Measurements from ENCODE around the gene SLC38A2.
A peak's percentile ranks its signal among the peaks of the same experiment; 100 is the strongest.

The SLC38A2 gene

DNA sequence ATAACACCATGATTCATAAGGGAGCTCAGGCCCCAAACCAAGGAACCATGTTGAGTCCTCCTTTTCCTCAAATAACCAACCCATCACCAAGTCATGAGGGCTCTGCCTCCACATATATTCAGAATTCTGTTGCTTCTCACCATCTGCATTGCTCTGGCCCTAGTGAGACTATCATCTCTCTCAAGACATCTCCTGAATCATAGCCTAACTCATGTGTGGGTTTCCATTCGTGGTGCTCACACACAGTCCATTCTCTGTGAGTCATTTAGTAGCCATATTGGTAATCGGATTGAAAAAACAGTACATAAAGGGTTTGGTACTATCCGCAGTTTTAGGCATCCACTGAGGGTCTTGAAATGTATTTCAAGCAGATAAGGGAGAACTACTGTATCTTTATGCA lies 5.1 kb upstream of the SLC38A2 start:
- no peak for DNase-seq (ENCODE audit: extremely low read depth in 1 of 2, low read depth in 1 of 2)

DNA sequence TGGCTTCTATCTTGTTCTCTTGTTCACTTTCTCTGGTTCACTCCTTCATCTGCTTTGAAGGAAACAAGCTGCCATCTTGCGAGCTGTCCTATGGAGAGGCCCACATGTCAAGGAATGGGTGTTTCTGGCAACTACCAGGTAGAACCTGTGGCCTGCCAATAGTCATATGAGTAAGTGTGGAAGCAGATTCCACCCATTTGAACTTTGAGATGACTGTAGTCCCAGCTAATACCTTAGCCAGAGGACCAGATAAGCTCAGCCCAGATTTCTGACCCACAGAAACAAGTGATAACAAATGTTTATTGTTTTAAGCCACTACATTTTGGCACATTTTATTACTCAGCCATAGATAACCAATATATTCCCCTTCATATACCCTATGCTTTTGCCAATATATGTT lies 4.0 kb upstream of the SLC38A2 start:
- no peak for DNase-seq (ENCODE audit: extremely low read depth in 1 of 2, low read depth in 1 of 2)

DNA sequence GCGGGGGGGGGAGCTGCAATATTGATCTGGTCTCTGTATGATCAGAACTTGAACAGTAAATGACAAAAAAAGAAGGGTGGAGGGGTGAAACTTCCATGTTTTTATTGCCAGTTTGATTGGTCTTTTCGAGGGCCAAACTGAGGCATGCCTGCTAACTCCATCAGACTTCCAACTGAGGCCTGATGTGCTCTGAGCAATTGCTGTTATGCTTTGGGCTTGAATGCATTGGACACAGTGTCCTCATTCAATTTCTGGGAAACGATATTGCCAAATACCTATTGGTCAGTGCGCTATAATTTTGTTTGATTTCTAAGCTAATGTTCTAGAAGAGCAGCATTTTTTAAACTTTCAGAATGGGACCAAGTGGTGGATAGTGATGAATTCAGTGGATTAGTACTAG lies 2.1 kb upstream of the SLC38A2 start:
- no peak for DNase-seq (ENCODE audit: extremely low read depth in 1 of 2, low read depth in 1 of 2)

DNA sequence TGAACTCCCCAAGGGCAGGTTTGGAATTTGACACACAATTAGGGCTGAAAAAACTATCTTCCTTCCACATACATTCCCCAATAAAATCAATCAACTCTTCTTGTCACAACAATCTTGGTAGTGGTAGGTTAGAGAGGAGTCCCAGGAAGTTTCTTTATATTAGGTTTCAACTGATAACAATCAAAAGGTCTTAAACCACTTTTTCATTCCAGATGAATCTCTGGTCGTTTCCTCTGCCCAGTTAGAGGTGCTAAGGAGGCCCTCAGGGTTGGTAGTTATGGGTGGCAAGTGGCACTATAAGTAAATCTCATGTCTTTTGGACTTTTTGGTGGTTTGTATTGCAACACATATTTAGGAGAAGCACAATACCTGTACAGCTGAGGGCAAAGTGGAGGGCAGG lies 1.7 kb upstream of the SLC38A2 start:
- no peak for DNase-seq (ENCODE audit: extremely low read depth in 1 of 2, low read depth in 1 of 2)

DNA sequence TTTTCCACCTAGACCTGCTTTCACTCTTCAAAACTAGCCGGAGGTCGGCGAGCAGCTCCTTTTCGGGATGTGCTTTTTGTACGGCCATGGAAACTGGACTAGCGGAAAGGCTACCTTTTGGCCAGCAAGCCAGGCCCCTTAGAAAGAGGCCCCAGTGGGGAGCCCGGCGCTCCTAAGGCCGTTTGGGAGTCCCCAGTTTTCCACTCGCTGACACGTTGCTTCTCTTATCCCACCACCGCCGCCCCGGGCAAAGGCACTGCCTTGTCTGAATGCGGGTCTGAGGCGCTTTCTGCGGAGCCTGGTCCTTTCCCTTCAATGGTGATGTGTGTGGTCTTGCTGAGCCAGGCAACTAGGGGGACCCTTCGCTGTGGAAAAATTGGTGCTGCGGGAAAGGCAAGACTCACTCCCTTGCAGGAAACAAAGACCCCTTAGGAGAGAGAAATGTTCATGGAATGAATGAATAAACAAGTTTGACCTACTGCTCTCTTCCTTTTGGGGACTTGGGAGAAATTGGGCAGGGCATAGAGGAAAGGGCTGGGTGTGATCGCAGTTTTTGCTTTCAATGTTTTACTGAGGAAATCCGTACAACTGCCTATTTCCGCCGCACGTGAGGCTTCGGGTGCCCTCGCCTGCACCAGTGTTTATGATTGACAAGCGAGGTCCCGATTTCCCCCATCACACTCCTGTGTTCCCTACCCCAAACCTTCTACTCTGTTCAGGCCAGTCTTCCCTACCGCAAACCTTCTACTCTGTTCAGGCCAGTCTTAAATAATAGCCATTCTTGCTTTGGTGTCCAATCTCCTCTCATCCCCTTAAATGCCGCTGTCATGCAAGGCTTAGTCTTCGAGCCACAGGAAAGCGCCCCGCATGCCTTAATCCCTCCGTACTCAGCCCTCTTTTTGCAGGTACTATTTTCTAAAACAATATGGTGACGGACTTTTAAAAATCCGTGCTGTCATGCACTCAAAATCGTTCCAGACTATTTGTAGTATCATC lies 1.0 kb upstream of the SLC38A2 start:
- no peak for DNase-seq (ENCODE audit: extremely low read depth in 1 of 2, low read depth in 1 of 2)

DNA sequence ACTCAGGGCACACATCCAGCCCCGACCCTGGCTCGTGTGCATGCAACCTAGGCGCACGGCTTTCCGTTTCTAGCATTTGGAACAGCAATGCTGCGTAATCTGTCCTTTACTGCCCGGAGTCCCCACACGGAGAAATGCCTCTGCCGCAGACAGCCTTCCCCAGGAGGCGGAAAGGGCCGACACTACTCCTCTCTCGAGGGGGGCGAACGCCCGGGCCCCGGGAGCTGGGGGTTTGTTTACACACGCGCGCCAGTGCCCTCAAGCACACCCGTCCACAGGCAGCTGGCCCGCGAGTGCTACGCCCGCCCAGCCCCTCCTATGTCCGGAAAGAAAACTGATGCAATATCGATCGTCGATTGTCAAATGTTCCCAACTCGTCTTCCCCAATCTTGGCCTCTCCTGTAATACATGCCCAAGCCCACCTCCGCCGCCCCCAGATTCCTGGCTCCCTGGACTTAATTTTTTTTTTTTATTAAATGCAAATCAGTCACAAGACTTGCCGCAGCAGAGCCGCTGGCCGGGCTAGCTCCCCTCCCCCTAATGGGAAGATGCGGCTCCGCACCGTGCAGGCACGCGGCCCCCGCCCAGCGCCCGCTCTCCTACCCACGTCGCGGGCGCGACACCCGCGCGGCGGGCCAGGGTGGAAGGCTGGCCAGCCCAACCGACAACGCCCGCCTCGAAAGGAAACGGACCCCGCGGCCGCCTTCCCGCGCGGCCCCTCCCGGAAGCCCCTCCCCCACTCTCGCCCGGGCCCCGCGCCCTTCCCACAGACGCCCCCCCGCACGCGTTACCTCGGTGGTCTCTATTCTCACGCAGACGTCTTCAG lies 642 bp downstream of the SLC38A2 start:
- peak in 1 of 2 donors; percentile 35 for DNase-seq (ENCODE audit: extremely low read depth in 1 of 2, low read depth in 1 of 2)

DNA sequence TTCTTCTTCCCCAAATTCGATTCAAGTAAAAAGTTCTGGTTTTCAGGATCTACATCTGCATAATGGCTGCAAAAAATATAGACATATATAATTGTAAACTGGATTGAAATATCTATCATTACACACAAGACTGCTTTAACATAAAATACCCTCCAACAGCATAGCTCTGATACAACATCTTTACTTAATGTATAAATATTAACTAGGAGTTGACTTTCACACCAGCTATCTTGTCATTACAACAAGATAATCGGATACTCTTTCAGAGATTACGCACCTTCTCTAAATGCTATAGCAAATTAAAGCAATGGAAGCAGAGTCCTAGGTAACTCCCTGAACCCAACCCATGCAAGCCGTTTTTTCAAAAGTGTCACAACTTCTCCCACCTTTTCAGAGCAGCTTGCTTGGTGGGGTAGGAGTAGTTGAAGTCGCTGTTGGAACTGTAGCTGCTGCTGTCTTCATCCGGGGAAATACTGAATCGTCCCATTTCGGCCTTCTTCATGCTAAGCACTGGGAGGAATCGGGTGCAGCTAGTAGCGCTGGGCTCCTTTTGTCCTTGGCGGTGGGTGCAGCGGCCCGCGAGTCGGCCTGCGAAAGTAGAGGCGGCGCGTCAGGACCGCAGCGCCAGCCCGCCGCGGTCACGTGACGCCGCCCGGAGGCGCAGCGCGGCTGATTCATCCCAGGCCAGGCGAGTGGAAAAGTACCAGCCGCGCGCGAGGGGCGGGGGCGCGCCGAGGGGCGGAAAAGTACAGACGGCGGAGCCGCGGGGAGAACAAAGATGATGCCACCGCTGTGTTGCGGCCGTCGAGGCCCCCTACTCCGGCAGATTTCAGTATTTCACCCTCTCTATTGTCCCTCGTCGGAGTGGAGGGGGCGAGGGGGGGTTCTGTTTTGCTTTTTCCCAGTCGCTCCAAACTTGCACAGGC lies 1.5 kb downstream of the SLC38A2 start:
- DNase-seq (ENCODE audit: extremely low read depth in 1 of 2, low read depth in 1 of 2): peak; percentile 81 to 93

DNA sequence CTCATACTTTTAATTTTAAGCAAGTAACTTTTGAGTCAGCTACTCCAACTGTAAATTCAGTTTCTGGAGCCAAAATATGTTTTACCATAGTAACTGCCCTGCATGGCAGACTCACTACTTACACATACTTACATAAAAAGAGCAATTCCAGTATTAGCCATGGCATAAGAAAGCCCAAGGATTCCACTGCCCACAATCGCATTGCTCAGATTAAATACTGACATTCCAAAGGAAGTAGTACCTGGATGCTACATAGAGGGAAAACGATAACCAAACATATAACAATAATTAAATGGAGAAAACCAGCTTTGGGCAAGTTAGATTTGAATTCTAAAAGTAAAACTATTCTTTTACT lies 2.2 kb downstream of the SLC38A2 start:
- DNase-seq (ENCODE audit: extremely low read depth in 1 of 2, low read depth in 1 of 2): no peak

DNA sequence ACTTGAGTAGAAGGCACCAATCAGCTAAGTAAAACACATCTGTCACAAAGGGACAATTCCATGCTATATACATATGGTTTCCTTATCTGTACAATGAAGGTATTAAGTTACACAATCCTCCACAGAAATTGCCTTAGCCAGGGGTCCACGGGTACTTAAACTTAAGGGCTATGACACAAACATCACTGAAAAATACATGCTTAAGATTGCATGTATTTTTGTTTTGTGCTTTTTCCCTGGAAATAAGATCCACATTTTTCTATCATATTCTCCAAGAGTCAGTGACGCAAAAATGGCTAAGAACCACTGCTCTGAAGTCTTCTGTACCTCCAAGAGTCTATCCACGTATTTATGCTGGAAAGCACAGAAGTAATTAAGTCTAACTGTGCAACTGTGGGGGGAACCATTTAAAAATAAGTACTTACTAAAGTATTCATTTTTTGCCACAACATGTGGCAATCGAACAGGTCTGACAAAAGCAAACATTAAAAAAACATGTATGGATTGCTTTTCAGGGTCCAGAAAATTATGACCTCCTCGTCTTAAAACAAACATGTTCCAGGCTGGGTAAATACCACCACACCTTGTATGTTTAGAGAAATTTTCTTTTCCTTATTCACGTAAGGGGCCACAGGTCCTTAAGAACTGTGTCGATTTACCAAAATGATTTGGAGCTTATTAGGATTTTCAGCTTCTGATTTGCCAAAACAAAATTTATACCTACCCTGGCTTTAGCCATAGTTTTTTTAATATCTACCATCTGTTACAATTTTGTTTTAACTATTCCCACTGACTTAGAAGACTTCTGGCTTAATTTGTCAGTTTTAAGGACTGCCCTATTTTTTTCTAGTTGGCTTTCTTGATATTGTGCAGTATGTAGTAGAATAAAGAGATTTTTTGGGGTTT lies 2.8 kb downstream of the SLC38A2 start:
- no peak for DNase-seq (ENCODE audit: extremely low read depth in 1 of 2, low read depth in 1 of 2)

DNA sequence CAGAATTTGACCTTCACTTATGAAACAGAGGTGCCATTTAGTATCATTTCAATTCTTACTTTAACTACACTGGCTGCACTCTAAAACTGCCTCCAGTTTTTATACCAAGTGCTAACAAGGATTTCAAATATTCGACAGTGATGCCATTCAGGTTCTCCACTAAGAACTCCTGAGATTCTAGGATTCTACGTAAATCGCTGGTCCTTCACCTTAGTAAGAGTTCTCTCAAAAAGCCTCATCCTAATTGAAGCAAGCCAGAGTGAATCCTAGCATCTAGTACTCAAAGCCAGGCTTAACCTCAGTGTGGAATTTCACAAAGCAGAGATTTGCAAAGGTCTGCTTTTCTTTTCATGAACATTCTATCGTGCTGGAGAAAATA lies 3.5 kb downstream of the SLC38A2 start:
- DNase-seq (ENCODE audit: extremely low read depth in 1 of 2, low read depth in 1 of 2): no peak

DNA sequence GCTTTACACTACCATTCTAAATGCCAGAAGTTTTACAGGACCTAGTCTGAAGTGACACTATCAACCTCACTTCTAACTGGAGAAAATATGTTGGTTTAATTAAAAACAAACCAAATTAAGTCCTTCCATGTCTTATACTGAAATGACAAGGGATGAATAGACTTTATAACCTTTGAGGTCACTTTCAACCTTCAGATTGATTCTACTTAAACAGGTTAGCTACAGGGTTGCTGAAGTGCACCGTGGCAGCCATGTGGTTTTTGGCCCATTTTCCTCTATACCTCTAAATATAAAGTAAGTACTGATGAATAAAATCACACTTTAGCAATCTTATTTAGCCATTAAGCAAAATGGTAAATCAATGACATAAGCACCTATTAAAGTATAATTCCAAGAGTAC lies 3.9 kb downstream of the SLC38A2 start:
- DNase-seq (ENCODE audit: extremely low read depth in 1 of 2, low read depth in 1 of 2): no peak

DNA sequence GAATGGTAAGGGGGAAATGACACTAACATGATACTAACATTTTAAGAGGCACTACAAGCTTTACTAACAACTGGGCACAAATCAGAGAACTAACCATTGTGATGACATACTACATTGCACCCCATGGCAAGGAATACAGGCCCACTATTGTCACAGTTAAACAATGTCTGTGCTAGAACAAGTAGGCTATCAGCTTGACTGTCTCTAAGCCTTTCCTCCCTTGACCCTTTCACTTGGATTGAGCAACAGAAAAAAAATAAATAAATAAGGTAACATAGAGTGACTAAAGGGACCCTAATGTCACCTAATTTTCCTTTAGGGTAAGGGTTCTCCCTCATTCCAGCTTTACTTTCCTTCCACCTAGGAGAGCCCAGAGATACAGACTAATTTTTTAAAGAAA lies 4.4 kb downstream of the SLC38A2 start:
- DNase-seq (ENCODE audit: extremely low read depth in 1 of 2, low read depth in 1 of 2): no peak

DNA sequence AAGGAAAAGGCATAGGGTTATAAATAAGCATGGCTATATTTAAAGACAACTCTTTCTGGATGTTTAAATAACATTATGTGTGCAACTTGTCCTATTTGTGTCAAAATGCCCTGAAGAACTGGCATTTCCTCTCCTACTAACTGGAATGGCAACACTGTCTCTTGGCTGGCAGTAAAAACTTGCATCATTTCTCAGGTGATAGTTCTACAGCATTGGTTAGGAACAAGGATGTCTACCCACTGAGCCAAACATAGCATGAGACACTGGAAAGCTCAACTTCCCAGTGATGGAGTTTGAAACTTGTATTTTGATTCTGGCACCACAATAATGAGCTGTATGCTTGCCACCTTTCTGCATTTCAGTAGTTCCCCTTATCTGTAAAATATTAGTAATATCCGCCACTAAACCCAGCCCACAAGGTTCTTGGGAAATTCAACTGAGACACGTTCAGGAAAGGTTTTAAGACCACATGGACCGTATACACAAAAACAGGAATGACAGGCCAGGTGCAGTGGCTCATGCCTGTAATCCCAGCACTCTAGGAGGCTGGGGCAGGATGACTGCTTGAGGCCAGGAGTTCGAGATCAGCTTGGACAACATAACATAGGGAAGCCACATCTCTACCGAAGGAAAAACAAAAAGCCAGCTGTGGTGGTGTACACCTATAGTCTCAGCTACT lies 5.1 kb downstream of the SLC38A2 start:
- DNase-seq (ENCODE audit: extremely low read depth in 1 of 2, low read depth in 1 of 2): no peak

DNA sequence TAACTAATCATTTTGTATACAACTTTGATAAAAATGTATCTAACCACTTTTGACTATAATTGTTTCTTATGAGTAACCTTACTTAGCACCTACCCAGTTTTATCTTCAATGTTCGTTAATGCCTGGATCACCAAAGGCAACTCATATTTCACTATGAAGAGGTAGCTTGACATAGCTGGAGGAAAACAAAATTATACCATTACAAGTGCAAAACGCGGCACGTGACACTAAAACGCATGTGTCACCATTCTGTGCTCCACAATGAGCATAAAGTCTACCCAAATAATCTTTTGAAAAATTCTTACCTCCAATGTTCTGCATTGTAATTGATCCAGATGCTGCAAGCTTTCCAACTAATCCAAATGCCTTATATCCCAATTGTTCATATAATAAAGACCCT lies 5.8 kb downstream of the SLC38A2 start:
- DNase-seq (ENCODE audit: extremely low read depth in 1 of 2, low read depth in 1 of 2): no peak

DNA sequence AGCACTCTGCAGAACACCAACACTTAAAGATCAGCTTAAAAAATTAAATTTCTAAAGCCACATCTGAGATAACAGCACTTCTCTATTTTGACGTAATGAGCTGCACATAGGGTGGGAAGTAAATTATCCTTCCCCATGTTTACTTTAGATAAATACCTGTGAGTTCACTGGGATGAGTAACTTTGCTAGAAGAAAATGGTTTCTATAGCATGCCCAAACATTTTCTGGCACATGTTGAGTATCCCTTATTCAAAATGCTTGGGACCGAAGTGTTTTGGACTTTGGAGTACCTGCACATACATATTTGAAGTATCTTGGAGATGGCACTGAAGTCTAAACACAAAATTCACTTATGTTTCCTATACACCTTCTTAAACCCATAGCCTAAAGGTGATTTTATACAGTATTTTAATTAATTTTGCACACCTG lies 6.6 kb downstream of the SLC38A2 start:
- no peak for DNase-seq (ENCODE audit: extremely low read depth in 1 of 2, low read depth in 1 of 2)

DNA sequence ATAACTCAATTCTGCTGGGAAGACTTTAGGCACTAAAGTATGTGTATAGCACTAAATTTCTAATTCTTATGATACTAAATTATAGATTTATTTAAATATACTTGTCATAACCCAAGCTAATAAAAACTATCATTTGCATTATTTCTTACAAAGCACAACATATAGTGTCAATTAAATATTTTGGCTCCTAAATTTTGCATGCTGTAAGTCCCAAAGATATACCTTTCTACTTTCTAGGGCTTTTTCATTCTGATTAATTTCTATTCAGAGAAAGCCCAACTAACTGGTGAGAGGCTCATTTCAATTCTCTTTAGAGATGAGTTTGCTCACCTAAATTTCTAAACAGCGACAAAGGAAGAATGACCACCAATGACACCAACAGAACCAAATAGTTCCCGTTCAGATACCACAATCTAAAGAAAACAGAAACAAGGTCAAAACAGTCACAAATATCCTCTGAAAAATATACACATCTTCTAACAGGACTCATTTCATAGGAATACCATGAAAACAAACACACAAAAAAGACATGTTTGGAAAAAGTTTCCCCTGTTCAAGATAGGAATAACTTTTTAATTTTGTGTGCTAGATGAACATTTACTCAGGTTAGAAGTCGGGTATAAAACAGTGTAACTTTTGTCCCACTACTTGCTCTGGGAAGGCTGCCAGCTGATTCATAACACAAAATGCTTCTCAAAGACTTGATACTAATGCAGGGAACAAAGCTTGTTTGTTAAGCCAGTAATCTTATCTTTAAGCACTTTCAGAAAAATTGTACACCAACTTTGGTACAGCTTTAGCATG lies 7.6 kb downstream of the SLC38A2 start:
- DNase-seq (ENCODE audit: extremely low read depth in 1 of 2, low read depth in 1 of 2): no peak

DNA sequence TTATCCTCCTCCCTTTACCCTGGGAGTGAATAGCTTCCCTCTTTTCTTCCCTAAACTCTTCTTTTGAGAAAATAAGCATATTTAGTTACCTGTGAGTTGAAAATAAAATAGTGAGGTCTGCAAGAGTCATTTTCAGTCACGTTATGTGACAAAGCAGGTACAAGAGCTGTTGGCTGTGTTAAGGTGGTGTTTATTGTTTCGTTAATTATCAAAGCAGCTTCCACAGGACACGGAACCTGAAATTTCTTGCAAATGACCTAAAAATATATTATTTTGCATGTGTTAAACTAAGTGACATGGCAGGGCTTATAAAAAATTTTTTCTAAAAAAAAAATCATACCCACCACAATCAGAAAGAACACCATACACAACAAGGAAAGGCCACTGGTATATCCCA lies 8.3 kb downstream of the SLC38A2 start:
- DNase-seq (ENCODE audit: extremely low read depth in 1 of 2, low read depth in 1 of 2): no peak

DNA sequence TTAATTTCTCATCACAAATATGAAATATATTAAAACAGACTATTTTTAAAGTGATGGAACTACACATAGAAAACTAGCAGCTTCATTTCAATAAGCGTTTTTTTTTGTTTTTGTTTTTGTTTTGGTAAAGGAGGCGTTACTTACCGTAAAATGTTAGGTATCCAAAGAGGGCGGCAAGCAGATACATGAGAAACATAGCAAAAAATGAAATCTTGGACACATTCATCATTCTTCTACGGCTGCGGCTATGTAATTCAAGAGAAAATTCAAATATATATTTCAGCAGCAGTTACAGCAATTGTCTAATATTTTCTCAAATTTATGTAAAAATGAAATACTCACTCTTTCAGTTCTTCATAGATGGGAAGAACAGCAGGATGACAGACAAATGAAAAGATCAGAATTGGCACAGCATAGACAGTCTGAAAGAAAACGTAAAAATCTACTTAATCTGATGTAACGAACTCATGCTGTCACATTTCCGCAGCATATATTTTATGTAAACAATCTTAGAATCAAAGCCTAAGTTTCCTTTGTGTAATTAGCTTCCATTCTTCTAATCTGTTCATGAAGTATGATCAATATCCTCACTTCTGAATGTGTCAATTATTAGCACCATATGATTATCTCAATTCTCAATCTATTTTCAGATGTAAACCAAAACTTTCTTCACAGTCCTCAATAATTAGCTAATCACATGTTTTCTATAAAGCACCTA lies 8.8 kb downstream of the SLC38A2 start:
- DNase-seq (ENCODE audit: extremely low read depth in 1 of 2, low read depth in 1 of 2): no peak

Measured in activated CD8-positive, alpha-beta memory T cell treated with anti-CD3 and anti-CD28 coated beads for 1 hour (primary cell).